ENCODE data around the gene SYTL3. TPM values are rescaled to one million over a fixed set of nuclear protein-coding genes. Genes with fewer than 3 reads are reported as not detected.

Gene SYTL3
- total RNA-seq, 1 experiment from 2014 or later, result 7.8 TPM

- peaks cover 78% of the 10 kb centered on the region for H3K36me3 ChIP-seq (ENCODE audit: low read depth)
- CTCF ChIA-PET, result no interaction called here
- no peak for TF ChIP-seq CTCF (conservative IDR thresholded peaks at IDR 0.05)
These were observed 117.9 kb downstream of the SYTL3 start for GRCh38 chr6:158767709-158768108.

GRCh38 chr6:158768436-158768835, 118.6 kb downstream of the SYTL3 start:
- H3K4me1 ChIP-seq (replicated peaks; ENCODE audit: insufficient read depth), result peaks cover 26% of the 10 kb centered on the region
- H3F3A ChIP-seq (ENCODE audit: insufficient read depth, low read depth), result peaks cover 98% of the 10 kb centered on the region
- no peak overlapping the region for H3K4me3 ChIP-seq
- intact Hi-C loops (cut with micrococcal nuclease; ENCODE audit: unreplicated experiment), result loop anchor here (10.0 kb wide), 1 partner anchor 64 kb away; no protein-coding TSS in a partner anchor
- peaks cover 35% of the 10 kb centered on the region for H4K20me1 ChIP-seq (ENCODE audit: insufficient read depth)
- no peak for DNase-seq
- H3K9me3 ChIP-seq (ENCODE audit: insufficient read depth, low read depth), result no peaks in the 10 kb centered on the region
- H3K36me3 ChIP-seq (ENCODE audit: low read depth), result peaks cover 80% of the 10 kb centered on the region
- no peaks in the 10 kb centered on the region for H3K9me2 ChIP-seq (ENCODE audit: insufficient read depth)
- no peak overlapping the region for H2AFZ ChIP-seq
- no peak overlapping the region for H3K4me2 ChIP-seq
- TF ChIP-seq CTCF (conservative IDR thresholded peaks at IDR 0.05) (no peak), EZH2 (IDR thresholded peaks at IDR 0.05; ENCODE audit: low read depth) (no peak)
- CTCF ChIA-PET, result no interaction called here
- H3K27me3 ChIP-seq (ENCODE audit: insufficient read depth, low read depth), result no peaks in the 10 kb centered on the region
- peaks cover 73% of the 10 kb centered on the region for H3K79me2 ChIP-seq (ENCODE audit: low read depth)
- POLR2A ChIA-PET (ENCODE audit: unreplicated experiment), result no interaction called here
- no TSS peak for BruUV-seq (replicated peaks)
- peak overlapping the region; percentile 86 for H3K27ac ChIP-seq

More at GRCh38 chr6:158767709-158768108, 117.9 kb downstream of the SYTL3 start:
- POLR2A ChIA-PET (ENCODE audit: unreplicated experiment), result no interaction called here
- peaks cover 68% of the 10 kb centered on the region for H3K79me2 ChIP-seq (ENCODE audit: low read depth)
- H3K9me2 ChIP-seq (ENCODE audit: insufficient read depth), result no peaks in the 10 kb centered on the region
- H2AFZ ChIP-seq, result no peak overlapping the region
- peaks cover 20% of the 10 kb centered on the region for H3K4me1 ChIP-seq (replicated peaks; ENCODE audit: insufficient read depth)
- H3K27ac ChIP-seq, result peak overlapping the region; percentile 86
- intact Hi-C loops (cut with micrococcal nuclease; ENCODE audit: unreplicated experiment), result loop anchor here (10.0 kb wide), 1 partner anchor 63 kb away; no protein-coding TSS in a partner anchor
- no peaks in the 10 kb centered on the region for H3K27me3 ChIP-seq (ENCODE audit: insufficient read depth, low read depth)
- H3F3A ChIP-seq (ENCODE audit: insufficient read depth, low read depth), result peaks cover 100% of the 10 kb centered on the region
- H3K4me3 ChIP-seq, result no peak overlapping the region
- no TSS peak for BruUV-seq (replicated peaks)
- H3K9me3 ChIP-seq (ENCODE audit: insufficient read depth, low read depth), result no peaks in the 10 kb centered on the region
- DNase-seq, result no peak
- H4K20me1 ChIP-seq (ENCODE audit: insufficient read depth), result peaks cover 35% of the 10 kb centered on the region
- H3K4me2 ChIP-seq, result no peak overlapping the region

GRCh38 chr6:158769234-158769770, 119.4 kb downstream of the SYTL3 start:
- Histone ChIP-seq H3F3A (ENCODE audit: insufficient read depth, low read depth) (peaks cover 98% of the 10 kb centered on the region), H3K79me2 (ENCODE audit: low read depth) (peaks cover 82% of the 10 kb centered on the region), H3K9me2 (ENCODE audit: insufficient read depth) (no peaks in the 10 kb centered on the region), H3K27ac (peak overlapping the region; percentile 86), H4K20me1 (ENCODE audit: insufficient read depth) (peaks cover 35% of the 10 kb centered on the region), H3K27me3 (ENCODE audit: insufficient read depth, low read depth) (no peaks in the 10 kb centered on the region), H3K4me1 (replicated peaks; ENCODE audit: insufficient read depth) (peaks cover 34% of the 10 kb centered on the region), H3K9me3 (ENCODE audit: insufficient read depth, low read depth) (no peaks in the 10 kb centered on the region), H3K4me3 (no peak overlapping the region), H3K4me2 (no peak overlapping the region), H2AFZ (no peak overlapping the region), H3K36me3 (ENCODE audit: low read depth) (peaks cover 89% of the 10 kb centered on the region)
- intact Hi-C loops (cut with micrococcal nuclease; ENCODE audit: unreplicated experiment), result loop anchor here (10.0 kb wide), 1 partner anchor 65 kb away; no protein-coding TSS in a partner anchor
- ChIA-PET CTCF (no interaction called here), POLR2A (ENCODE audit: unreplicated experiment) (interaction anchor here (0.6 kb wide), 1 partner anchor 19 kb away, joined by 3 read pairs; no protein-coding TSS in a partner anchor)
- BruUV-seq (replicated peaks), result no TSS peak
- TF ChIP-seq EZH2 (IDR thresholded peaks at IDR 0.05; ENCODE audit: low read depth), result no peak
- DNase-seq, result no peak
